T47D (cell line): ENCODE measurements around the gene RNF31.
"Not testable (repeated sequence)": the region's sequence is repeated elsewhere in the genome, so short reads cannot be mapped to it uniquely, and the experiment has no call there.

Experiments
- DNase-seq, 2 experiments: peaks; one replicate each; pipeline versions ENCODE4 v3.0.0 to v3.0.0-alpha.2; 2011 to 2012; ENCODE audit warnings: low read depth in 1 of 2, low spot score in 1 of 2
- JUND ChIP-seq: IDR thresholded peaks from 2 replicates; pipeline ENCODE4 v1.6.1; 2012; ENCODE audit warnings: low read depth
- in situ Hi-C: cut with HindIII; loops from 2 replicates; pipeline ENCODE4 v1.10.0; 2016; ENCODE audit warnings: low sequenced_read_pairs, low pct_unique_long_range_greater_than_20kb

Gene RNF31

DNA sequence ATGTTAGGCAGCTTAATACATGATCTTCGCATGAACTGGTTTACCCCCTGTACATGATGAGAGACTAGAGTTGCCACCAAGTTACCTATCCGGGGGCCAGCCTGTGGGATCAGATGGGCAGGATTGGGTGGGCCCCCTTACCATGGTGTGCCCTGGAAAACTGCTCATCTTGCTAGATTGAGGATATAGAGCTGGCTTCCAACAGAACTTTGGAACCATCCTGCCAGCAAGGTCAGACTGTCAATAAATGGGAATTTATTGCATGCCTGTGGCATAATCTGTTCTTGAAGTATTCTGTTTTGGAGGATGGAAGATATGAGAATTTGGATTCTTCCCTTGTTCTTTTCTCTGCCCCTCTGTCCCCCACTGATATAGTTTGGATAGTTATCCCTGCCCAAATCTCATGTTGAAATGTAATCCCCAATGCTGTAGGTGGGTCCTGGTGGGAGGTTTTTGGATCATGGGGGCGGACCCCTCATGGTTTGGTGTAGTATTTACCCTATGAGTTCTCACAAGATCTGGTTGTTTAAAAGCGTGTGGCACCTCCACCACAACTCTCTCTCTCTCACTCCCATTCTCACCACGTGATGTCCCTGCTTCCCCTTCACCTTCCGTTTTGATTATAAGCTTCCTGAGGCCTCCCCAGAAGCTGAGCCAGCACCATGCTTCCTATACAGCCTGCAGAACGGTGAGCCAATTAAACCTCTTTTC lies 51.7 kb downstream of the RNF31 start:
- no peak for DNase-seq
- TF ChIP-seq JUND = no peak
- in situ Hi-C loops = no loop called here

- in situ Hi-C loops = not testable (repeated sequence)
Measured at GRCh38 chr14:24202538-24202937, 55.2 kb downstream of the RNF31 start.

GRCh38 chr14:24203249-24203886 lies 56.1 kb downstream of the RNF31 start:
- in situ Hi-C loops = not testable (repeated sequence)

More at GRCh38 chr14:24202538-24202937, 55.2 kb downstream of the RNF31 start:
- not testable (repeated sequence) for DNase-seq

GRCh38 chr14:24204163-24205146 lies 57.2 kb downstream of the RNF31 start:
- DNase-seq = no peak
- in situ Hi-C loops = no loop called here
- no peak for TF ChIP-seq JUND

More at GRCh38 chr14:24203249-24203886, 56.1 kb downstream of the RNF31 start:
- not testable (repeated sequence) for DNase-seq

- no peak for TF ChIP-seq JUND
- no peak for DNase-seq
- in situ Hi-C loops = no loop called here
Measured at GRCh38 chr14:24206260-24207103, 59.2 kb downstream of the RNF31 start.

- in situ Hi-C loops = no loop called here
- no peak for TF ChIP-seq JUND
- DNase-seq = no peak
Measured at GRCh38 chr14:24207104-24207551, 59.8 kb downstream of the RNF31 start.

- no peak for DNase-seq
- in situ Hi-C loops = no loop called here
- TF ChIP-seq JUND = no peak
Measured at GRCh38 chr14:24207625-24208024, 60.3 kb downstream of the RNF31 start.
